Fibroblast of pulmonary artery (primary cell): ENCODE results near the gene HYI.
"Not testable (repeated sequence)": the region's sequence is repeated elsewhere in the genome, so short reads cannot be mapped to it uniquely, and the experiment has no call there.

Source experiments
- DNase-seq: peaks from one replicate; pipeline ENCODE4 v3.0.0-alpha.2; 2010; ENCODE audit warnings: low read depth
- H3K4me3 ChIP-seq: replicated peaks from 2 replicates; pipeline ENCODE4 v1.5.1; 2011; ENCODE audit warnings: low read depth, mild to moderate bottlenecking, control low read depth, low read length, moderate library complexity
- TF ChIP-seq, protein P1 (sequence below): IDR thresholded peaks from 2 replicates; pipeline ENCODE4 v1.5.1; 2011; ENCODE audit warnings: mild to moderate bottlenecking, control low read depth, low read length, inconsistent platforms; ENCODE audit errors: missing control alignments

The HYI gene

DNA sequence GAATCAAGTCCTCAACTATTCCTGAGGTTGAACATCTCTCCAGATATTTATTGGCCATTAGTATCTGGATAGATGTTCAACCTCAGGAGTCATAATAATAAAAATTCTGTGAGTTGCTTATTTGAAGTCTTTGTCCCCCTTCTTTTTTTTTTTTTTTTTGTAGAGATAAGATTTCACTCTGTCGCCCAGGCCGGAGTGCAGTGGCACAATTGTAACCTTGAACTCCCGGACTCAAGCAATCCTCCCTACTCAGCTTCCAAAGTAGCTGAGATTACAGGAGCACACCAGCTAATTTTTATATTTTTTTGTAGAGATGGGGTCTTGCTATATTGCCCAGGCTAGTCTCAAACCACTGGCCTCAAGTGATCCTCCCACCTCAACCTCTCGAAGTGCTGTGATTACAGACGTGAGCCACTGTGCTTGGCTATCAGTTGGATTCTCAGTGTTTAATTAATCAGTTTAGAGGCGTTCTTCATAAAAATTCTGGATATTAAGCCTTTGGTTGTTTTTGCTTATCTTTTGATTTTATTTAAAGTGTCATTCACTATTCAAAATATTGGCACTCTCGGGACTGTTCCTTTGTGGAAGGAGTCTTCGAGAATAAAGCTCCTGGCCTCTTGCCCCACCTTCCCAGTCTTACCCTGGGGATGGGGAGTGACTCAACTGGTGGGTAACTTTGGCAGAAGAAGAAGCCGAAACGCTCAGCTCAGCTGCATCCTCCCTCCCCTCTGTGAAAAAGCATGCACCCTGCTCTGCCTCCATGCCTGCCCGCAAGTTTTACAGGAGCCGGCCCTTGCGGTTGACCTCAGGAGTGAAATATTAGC lies 11.2 kb upstream of the HYI start:
- peak; percentile 24 for DNase-seq
- H3K4me3 ChIP-seq, result no peak overlapping the region
- TF ChIP-seq, protein P1, sequence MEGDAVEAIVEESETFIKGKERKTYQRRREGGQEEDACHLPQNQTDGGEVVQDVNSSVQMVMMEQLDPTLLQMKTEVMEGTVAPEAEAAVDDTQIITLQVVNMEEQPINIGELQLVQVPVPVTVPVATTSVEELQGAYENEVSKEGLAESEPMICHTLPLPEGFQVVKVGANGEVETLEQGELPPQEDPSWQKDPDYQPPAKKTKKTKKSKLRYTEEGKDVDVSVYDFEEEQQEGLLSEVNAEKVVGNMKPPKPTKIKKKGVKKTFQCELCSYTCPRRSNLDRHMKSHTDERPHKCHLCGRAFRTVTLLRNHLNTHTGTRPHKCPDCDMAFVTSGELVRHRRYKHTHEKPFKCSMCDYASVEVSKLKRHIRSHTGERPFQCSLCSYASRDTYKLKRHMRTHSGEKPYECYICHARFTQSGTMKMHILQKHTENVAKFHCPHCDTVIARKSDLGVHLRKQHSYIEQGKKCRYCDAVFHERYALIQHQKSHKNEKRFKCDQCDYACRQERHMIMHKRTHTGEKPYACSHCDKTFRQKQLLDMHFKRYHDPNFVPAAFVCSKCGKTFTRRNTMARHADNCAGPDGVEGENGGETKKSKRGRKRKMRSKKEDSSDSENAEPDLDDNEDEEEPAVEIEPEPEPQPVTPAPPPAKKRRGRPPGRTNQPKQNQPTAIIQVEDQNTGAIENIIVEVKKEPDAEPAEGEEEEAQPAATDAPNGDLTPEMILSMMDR, result no peak

DNA sequence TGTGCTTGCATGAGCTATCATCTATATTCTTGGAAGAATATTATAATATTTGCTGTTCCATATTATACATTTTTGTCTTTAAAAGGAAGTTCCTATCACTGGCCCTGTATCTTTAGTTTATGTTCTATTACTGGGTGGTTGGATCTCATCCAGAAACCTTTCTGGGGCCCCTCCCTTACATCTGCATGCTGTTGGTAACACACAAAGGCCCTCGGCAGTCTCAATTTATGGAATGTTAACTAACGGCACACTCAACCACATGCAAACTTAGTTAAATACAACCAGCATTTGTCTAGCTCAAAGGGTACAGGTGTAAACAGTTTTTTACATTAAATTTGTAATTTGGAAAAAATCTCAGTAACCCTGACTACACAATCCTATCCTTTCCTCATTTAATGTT lies 9.7 kb upstream of the HYI start:
- H3K4me3 ChIP-seq, result no peak overlapping the region
- peak; percentile 26 for DNase-seq
- TF ChIP-seq, protein P1, result no peak

DNA sequence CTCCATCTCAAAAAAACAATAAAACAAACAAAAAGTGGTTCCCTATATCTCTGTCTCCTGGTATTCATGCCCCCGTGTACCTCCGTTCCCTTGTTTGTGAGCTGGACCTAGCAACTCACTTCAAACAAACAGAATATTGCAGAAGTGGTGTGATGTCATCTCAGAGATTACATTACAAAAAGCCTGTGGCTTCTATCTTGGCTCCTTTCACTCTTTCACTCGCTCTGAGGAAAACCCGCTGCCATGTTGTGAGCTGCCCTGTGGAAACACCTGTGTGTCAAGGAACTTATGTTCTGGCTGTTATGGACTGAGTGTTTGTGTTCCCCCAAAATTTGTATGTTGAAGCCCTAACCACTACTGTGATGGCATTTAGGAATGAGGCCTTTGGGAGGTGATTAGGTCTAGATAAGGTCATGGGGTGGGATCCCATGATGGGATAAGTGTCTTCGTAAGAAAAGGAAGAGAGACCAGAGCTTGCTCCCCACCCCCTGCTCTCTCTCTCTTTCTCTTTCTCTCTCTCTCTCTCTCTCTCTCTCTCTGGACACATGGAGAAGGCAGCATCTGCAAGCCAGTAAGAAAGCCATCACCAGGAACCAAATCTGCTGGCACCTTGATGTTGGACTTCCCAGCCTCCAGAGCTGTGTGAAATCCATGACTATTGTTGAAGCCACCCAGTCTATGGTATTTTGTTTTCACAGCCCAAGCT lies 7.4 kb upstream of the HYI start:
- TF ChIP-seq, protein P1, result no peak
- DNase-seq, result peak; percentile 40
- no peak overlapping the region for H3K4me3 ChIP-seq

DNA sequence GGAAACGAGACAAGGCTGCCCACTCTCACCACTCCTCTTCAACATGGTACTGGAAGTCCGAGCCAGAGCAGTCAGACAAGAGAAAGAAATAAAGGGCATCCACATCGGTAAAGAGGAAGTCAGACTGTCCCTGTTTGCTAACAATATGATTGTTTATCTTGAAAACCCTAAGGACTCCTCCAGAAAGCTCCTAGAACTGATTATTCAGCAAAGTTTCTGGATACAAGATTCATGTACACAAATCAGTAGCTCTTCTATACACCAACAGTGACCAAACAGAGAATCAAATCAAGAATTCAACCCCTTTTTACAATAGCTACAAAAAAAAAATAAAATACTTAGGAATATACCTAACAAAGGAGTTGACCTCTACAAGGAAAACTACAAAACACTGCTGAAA lies 4.6 kb upstream of the HYI start:
- DNase-seq, H3K4me3 ChIP-seq: not testable (repeated sequence)

DNA sequence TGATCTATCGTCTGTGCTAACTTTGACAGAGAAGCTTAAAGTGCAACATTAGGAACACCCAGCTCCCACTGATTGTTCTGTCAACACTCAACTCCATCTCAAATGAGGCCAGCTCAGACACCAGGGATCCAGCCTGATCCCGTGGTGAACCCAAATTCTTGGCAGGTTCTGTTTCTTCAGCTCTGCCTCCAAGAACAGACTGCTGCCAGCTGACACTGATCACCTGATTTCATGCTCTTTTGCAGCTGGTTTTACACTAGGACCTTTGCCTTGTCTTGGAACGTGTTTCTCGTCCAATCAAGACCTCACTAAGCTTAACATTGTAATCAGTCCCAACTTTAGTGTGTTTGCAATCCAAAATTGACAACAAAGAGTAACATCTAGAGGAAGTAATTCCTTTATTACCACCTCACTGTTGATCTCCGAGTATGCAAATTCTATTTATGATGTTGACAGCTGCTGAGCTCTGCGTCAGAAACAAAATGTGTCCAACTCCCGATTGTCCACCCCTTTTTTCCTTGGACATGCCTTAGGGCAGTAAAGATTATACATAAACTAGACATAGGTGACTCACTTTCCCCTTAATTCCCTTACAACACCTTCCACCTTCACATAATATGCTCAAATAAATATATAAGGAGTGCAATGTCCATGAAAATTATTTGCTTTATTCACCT lies 1.6 kb upstream of the HYI start:
- no peak overlapping the region for H3K4me3 ChIP-seq
- TF ChIP-seq, protein P1, result no peak
- no peak for DNase-seq

DNA sequence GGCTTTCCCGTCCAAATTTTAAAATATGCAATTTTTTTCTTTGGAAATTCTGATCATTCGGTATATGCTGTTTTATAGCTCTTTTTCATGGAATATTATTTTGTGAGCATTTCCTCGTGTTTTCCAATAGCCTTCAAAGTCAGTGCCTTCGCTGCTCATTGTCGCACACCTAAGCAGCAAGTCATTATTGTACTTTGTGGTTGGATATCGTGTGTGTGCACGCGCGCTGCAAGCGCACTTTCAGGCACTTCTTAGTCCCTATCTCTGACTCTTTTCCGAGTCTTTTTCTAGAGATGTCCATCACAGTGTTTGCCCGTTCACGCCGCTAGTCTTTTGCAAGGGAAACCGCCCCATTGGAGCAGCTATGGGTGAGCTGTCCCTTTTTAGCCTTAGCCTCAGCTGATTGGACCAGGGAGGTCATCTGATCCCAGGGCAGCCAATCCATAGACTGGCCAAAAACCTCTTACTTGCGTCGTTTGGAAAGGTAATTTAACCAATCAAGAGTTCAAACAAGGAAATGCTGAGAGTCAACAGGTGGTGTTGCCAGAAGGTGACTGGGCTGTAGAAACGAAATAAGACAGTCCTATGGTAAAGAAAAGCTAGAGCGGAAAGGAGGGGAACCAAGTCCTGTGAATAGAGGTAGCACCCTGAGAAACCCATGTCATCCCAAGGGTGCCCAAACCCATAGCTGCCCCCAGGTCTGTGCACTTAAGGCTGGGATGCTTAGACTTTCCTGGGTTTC lies 710 bp upstream of the HYI start:
- TF ChIP-seq, protein P1, result no peak
- peak; percentile 88 for DNase-seq
- H3K4me3 ChIP-seq, result peak overlapping the region; percentile 60
